HL-60 (cell line): ENCODE results near the gene UBE2J2.
"Not testable (repeated sequence)": the region's sequence is repeated elsewhere in the genome, so short reads cannot be mapped to it uniquely, and the experiment has no call there.

ENCODE experiments used
- DNase-seq, 2 experiments: peaks; one replicate each; pipeline ENCODE4 v3.0.0-alpha.2; 2010 to 2020; ENCODE audit warnings: low read depth in 1 of 2, low spot score in 1 of 2
- H3K27ac ChIP-seq: fragments of 250-450 bp; sonication (Bioruptor Pico); replicated peaks from 2 replicates; pipeline ENCODE4 v1.5.1; 2020; ENCODE audit warnings: mild to moderate bottlenecking, moderate library complexity
- H3K27me3 ChIP-seq: fragments of 250-450 bp; sonication (Bioruptor Pico); 2 replicates; pipeline ENCODE4 v1.5.1; 2021; ENCODE audit warnings: mild to moderate bottlenecking, moderate library complexity; ENCODE audit not compliant: insufficient read depth, poor library complexity, severe bottlenecking
- H3K4me3 ChIP-seq: replicated peaks from 2 replicates; pipeline ENCODE4 v1.5.1; 2011; ENCODE audit warnings: mild to moderate bottlenecking, control low read depth, low read length; ENCODE audit not compliant: insufficient read depth
- GABPA ChIP-seq: IDR thresholded peaks from 2 replicates; pipeline ENCODE4 v1.6.1; 2012; ENCODE audit warnings: low read depth
- POLR2AphosphoS5 ChIP-seq: IDR thresholded peaks from 2 replicates; pipeline ENCODE4 v1.6.1; 2012; ENCODE audit warnings: low read depth
- SPI1 ChIP-seq: IDR thresholded peaks from 2 replicates; pipeline ENCODE4 v1.6.1; 2012; ENCODE audit warnings: low read depth, mild to moderate bottlenecking, borderline replicate concordance
- TF ChIP-seq, protein P1 (sequence below): IDR thresholded peaks from one replicate; pipeline ENCODE4 v1.5.1; 2011; ENCODE audit warnings: low read length, control low read depth, inconsistent platforms; ENCODE audit not compliant: insufficient read depth
- TF ChIP-seq, protein P2 (sequence below): IDR thresholded peaks from 2 replicates; pipeline ENCODE4 v1.6.1; 2012; ENCODE audit warnings: low read depth; ENCODE audit not compliant: insufficient replicate concordance

Gene UBE2J2

DNA sequence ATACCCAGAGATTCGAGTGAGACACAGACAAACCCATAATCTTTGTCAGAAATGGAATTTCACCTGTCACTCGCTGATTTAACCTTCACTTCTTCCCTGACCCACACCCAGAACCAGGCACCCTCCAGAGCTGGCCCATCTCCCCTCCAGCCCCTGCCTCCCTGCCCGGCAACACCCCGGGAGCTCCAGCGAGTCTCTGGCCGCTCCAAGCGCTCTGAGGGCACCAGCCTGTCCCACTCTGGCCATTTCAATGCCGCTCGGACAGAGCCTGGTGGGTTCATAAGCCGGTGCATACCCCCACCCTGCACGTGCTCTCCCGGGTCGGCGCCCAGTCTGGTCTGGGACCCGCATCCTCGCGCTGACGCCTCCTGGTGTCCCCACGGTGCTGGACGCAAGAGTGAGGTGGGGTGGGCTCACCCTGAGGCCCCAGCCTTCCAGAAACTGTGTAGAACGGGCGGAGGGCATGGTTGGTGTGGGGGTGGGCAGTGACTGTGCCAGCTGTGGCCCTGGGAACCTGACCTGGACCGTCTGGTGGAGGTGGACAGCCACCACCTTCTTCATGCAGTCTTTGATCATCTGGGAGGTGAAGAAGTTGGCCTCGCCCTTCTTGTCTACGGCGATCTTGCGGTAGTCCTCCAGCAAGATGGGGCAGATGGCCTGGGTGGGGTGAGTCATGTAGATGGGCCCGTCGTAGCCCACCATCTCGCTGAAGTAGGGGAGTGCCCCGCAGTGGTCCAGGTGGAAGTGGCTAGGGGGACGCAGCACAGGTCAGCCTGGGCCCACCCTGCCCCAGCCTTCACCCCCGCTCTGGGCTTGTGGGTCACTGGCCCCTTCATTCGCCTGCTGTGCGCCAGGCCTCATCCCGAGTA lies 45.4 kb upstream of the UBE2J2 start:
- Histone ChIP-seq H3K27ac (no peak overlapping the region), H3K27me3 (no peaks in the 10 kb centered on the region), H3K4me3 (no peak overlapping the region)
- DNase-seq: no peak
- no peak for TF ChIP-seq POLR2AphosphoS5

- no peak overlapping the region for H3K4me3 ChIP-seq
- no peaks in the 10 kb centered on the region for H3K27me3 ChIP-seq
- no peak overlapping the region for H3K27ac ChIP-seq
- no peak for DNase-seq
- no peak for TF ChIP-seq GABPA
- TF ChIP-seq, protein P1, sequence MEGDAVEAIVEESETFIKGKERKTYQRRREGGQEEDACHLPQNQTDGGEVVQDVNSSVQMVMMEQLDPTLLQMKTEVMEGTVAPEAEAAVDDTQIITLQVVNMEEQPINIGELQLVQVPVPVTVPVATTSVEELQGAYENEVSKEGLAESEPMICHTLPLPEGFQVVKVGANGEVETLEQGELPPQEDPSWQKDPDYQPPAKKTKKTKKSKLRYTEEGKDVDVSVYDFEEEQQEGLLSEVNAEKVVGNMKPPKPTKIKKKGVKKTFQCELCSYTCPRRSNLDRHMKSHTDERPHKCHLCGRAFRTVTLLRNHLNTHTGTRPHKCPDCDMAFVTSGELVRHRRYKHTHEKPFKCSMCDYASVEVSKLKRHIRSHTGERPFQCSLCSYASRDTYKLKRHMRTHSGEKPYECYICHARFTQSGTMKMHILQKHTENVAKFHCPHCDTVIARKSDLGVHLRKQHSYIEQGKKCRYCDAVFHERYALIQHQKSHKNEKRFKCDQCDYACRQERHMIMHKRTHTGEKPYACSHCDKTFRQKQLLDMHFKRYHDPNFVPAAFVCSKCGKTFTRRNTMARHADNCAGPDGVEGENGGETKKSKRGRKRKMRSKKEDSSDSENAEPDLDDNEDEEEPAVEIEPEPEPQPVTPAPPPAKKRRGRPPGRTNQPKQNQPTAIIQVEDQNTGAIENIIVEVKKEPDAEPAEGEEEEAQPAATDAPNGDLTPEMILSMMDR: no peak
- TF ChIP-seq SPI1: no peak
These were observed 44.5 kb upstream of the UBE2J2 start for GRCh38 chr1:1318131-1318652.

GRCh38 chr1:1317420-1317819 lies 43.8 kb upstream of the UBE2J2 start:
- Histone ChIP-seq H3K4me3 (no peak overlapping the region), H3K27ac (no peak overlapping the region), H3K27me3 (no peaks in the 10 kb centered on the region)
- TF ChIP-seq GABPA: no peak
- TF ChIP-seq, protein P1: no peak
- TF ChIP-seq, protein P2, sequence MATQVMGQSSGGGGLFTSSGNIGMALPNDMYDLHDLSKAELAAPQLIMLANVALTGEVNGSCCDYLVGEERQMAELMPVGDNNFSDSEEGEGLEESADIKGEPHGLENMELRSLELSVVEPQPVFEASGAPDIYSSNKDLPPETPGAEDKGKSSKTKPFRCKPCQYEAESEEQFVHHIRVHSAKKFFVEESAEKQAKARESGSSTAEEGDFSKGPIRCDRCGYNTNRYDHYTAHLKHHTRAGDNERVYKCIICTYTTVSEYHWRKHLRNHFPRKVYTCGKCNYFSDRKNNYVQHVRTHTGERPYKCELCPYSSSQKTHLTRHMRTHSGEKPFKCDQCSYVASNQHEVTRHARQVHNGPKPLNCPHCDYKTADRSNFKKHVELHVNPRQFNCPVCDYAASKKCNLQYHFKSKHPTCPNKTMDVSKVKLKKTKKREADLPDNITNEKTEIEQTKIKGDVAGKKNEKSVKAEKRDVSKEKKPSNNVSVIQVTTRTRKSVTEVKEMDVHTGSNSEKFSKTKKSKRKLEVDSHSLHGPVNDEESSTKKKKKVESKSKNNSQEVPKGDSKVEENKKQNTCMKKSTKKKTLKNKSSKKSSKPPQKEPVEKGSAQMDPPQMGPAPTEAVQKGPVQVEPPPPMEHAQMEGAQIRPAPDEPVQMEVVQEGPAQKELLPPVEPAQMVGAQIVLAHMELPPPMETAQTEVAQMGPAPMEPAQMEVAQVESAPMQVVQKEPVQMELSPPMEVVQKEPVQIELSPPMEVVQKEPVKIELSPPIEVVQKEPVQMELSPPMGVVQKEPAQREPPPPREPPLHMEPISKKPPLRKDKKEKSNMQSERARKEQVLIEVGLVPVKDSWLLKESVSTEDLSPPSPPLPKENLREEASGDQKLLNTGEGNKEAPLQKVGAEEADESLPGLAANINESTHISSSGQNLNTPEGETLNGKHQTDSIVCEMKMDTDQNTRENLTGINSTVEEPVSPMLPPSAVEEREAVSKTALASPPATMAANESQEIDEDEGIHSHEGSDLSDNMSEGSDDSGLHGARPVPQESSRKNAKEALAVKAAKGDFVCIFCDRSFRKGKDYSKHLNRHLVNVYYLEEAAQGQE: no peak
- no peak for TF ChIP-seq SPI1
- TF ChIP-seq POLR2AphosphoS5: no peak
- DNase-seq: no peak

- DNase-seq, H3K27me3 ChIP-seq, H3K4me3 ChIP-seq, H3K27ac ChIP-seq: not testable (repeated sequence)
- TF ChIP-seq POLR2AphosphoS5: 0 out of 2 replicates have a peak, but pooled peaks have one; percentile 2
These were observed 42.5 kb upstream of the UBE2J2 start for GRCh38 chr1:1316199-1316598.

DNA sequence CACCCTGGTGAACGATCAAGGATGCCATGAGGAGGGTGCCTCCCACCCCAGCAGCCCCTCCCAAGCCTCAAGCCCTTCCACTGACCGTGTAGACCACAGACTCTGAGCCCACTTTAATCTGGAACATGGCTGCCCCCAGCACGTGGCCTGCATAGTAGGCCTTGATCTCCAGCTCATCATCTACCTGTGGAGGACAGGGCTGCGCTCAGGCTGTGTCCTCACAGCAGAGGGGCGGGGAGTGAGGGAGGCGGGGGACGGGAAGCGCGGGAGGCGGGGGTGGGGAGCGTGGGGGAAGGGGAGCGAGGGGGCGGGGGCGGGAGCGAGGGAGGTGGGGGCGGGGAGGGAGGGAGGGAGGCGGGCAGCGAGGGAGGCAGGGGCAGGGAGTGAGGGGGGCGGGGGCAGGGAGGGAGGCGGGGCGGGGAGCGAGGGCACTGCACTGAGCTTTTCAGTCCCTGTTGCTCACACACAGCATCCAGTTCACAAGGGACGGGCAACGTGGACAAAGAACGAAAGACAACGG lies 41.8 kb upstream of the UBE2J2 start:
- Histone ChIP-seq H3K4me3 (no peak overlapping the region), H3K27ac (no peak overlapping the region), H3K27me3 (no peaks in the 10 kb centered on the region)
- 0 out of 2 replicates have a peak, but pooled peaks have one; percentile 3 for TF ChIP-seq POLR2AphosphoS5
- no peak for TF ChIP-seq GABPA
- no peak for DNase-seq

DNA sequence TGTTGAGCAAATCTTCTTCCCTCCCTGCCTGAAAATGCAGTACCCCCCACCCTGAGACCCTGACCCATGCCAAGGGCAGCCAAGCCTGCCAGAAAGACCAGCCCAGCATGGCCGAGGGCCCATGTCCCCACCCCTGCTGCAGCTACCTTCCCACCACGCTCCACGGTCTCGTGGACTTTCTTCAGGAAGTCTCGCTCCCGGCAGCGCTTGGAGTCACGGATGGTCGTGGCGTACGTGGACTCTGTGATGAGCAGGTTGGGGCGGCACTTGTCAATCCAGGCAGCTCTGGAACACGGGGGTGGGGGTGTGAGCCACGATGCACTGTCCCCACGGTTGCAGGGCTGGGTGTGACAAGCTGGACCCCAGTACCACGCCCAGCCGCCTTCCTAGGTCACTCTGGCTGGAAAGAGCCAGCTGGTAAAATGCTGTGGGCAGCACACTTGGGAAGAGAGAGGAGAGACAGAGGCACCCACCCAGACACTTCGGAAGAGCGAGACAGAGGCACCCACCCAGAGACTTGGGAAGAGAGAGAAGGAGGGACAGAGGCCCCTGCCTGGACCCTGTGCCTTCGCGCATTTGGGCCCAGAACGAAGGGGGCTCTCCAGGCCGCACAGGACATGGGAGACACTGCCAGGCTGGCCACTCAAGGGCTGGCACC lies 41.2 kb upstream of the UBE2J2 start:
- TF ChIP-seq, protein P2: no peak
- TF ChIP-seq POLR2AphosphoS5: 0 out of 2 replicates have a peak, but pooled peaks have one; percentile 1
- TF ChIP-seq SPI1: no peak
- no peak for TF ChIP-seq GABPA
- TF ChIP-seq, protein P1: no peak
- no peak for DNase-seq
- H3K4me3 ChIP-seq: no peak overlapping the region
- H3K27me3 ChIP-seq: no peaks in the 10 kb centered on the region
- H3K27ac ChIP-seq: no peak overlapping the region
